Activated naive CD4-positive, alpha-beta T cell treated with anti-CD3 and anti-CD28 coated beads, Interleukin-2, amount 10 ng/mL, durations not matched to agents 7 days and 5 days (primary cell): ENCODE results near the gene FBXO11.
"Not testable (repeated sequence)": the region's sequence is repeated elsewhere in the genome, so short reads cannot be mapped to it uniquely, and the experiment has no call there.

Experiments used
- CTCF ChIA-PET: fragments of 350-600 bp; sonication (Branson Sonifier 250); formaldehyde crosslinking; loops from one replicate; lab custom pipeline; 2021; ENCODE audit warnings: antibody characterized with exemption; lab: Charles Lee
- DNase-seq: peaks from one replicate; pipeline ENCODE4 v3.0.0-alpha.2; 2020
- H3K27ac Mint-ChIP-seq: one replicate; pipeline ENCODE4 v1.8.0; 2021; ENCODE audit warnings: mild to moderate bottlenecking, moderate library complexity, mixed read lengths
- H3K27me3 Mint-ChIP-seq: one replicate; pipeline ENCODE4 v1.8.0; 2021; ENCODE audit warnings: mild to moderate bottlenecking, mixed read lengths
- H3K36me3 Mint-ChIP-seq: one replicate; pipeline ENCODE4 v1.8.0; 2021; ENCODE audit warnings: mixed read lengths
- H3K4me1 Mint-ChIP-seq: one replicate; pipeline ENCODE4 v1.8.0; 2021; ENCODE audit warnings: mixed read lengths
- H3K4me3 Mint-ChIP-seq: one replicate; pipeline ENCODE4 v1.8.0; 2021; ENCODE audit warnings: mild to moderate bottlenecking, moderate library complexity, mixed read lengths
- H3K9me3 Mint-ChIP-seq: one replicate; pipeline ENCODE4 v1.8.0; 2021; ENCODE audit warnings: mixed read lengths

Gene FBXO11

DNA sequence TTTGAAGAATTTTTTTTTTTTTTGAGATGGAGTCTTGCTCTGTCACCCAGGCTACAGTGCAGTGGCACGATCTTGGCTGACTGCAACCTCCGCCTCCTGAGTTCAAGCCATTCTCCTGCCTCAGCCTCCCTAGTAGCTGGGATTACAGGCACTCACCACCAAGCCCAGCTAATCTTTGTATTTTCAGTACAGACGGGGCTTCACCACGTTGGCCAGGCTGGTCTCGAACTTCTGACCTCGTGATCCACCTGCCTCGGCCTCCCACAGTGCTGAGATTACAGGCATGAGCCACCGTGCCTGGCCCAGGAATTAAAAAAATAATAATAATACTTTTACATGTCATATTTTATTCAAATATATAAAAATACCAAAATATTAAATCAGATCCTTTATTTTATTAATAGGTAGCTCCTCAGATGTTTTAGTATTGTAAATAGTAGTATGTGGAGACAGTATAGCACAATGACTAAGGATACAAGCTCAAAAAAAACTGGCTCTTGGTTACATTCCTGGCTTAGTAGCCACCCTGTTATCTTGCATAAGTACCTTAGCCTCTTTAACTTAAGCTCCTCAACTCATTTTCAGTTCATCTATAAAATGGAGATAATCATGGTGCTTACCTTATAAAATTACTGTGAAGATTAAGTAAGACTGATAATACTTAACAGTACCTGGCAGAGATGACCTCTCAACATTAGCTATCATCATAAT, 53.1 kb downstream of the FBXO11 start:
- H3K27ac Mint-ChIP-seq, H3K9me3 Mint-ChIP-seq, H3K27me3 Mint-ChIP-seq, DNase-seq, H3K36me3 Mint-ChIP-seq, H3K4me1 Mint-ChIP-seq, H3K4me3 Mint-ChIP-seq: not testable (repeated sequence)
- CTCF ChIA-PET: interaction anchor here (1.4 kb wide), 1 partner anchor 254 kb away, joined by 5 read pairs; no protein-coding TSS in a partner anchor

DNA sequence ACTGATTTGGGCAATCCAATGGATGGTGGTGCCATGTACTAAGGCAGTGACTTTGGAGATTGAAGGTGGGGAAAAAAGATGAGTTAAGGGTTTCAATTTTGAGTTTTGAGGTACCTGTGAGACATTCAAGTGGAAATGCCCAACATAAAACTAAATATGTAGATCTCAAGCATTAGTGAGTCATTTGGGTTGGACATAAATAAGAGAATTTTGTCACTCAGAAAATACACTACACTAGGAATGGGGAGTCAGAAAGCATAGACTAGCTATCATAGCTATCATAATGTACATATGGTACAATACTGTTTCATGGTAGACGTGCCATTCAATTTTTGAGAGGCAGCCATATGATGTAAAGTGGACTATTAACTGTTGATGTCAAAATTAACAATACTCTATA, 56.1 kb downstream of the FBXO11 start:
- Mint-ChIP-seq H3K4me1 (no peaks in the 10 kb centered on the region), H3K27me3 (no peaks in the 10 kb centered on the region), H3K36me3 (no peaks in the 10 kb centered on the region), H3K27ac (no peak overlapping the region), H3K9me3 (no peaks in the 10 kb centered on the region), H3K4me3 (no peak overlapping the region)
- CTCF ChIA-PET: interaction anchor here (0.8 kb wide), 1 partner anchor 57 kb away, joined by 3 read pairs; no protein-coding TSS in a partner anchor
- DNase-seq: no peak

GRCh38 chr2:47849368-47849767, 56.9 kb downstream of the FBXO11 start:
- Mint-ChIP-seq H3K27me3 (no peaks in the 10 kb centered on the region), H3K36me3 (no peaks in the 10 kb centered on the region), H3K9me3 (no peaks in the 10 kb centered on the region), H3K4me1 (no peaks in the 10 kb centered on the region), H3K4me3 (no peak overlapping the region), H3K27ac (no peak overlapping the region)
- CTCF ChIA-PET: no interaction called here
- no peak for DNase-seq

DNA sequence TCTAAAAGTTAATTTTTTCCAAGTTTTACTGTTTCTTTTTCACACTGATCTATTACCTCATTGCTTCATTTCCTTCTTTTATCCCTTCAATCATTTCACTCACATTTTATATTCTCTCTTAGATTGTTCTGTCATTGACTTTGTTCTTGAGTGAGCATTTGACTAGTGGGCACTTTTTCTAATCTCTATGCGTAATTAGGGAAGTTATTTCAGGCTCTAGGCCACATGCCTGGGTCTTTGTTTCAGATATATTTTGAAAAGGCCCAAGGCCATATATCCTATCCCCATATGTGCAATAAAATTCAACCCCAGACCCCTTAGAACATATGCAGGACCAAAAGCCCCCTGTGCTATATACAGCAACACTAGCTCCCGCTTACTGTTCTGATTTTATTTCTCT, 62.1 kb downstream of the FBXO11 start:
- Mint-ChIP-seq H3K36me3 (peaks cover 8% of the 10 kb centered on the region), H3K27me3 (no peaks in the 10 kb centered on the region), H3K4me1 (peaks cover 5% of the 10 kb centered on the region), H3K27ac (no peak overlapping the region), H3K4me3 (no peak overlapping the region), H3K9me3 (no peaks in the 10 kb centered on the region)
- DNase-seq: no peak
- CTCF ChIA-PET: no interaction called here

- H3K9me3 Mint-ChIP-seq: no peaks in the 10 kb centered on the region
- peaks cover 5% of the 10 kb centered on the region for H3K4me1 Mint-ChIP-seq
- DNase-seq: no peak
- no peak overlapping the region for H3K27ac Mint-ChIP-seq
- H3K4me3 Mint-ChIP-seq: no peak overlapping the region
- no peaks in the 10 kb centered on the region for H3K27me3 Mint-ChIP-seq
- CTCF ChIA-PET: no interaction called here
- H3K36me3 Mint-ChIP-seq: peaks cover 14% of the 10 kb centered on the region
Observed at GRCh38 chr2:47843407-47843806, 62.9 kb downstream of the FBXO11 start.

DNA sequence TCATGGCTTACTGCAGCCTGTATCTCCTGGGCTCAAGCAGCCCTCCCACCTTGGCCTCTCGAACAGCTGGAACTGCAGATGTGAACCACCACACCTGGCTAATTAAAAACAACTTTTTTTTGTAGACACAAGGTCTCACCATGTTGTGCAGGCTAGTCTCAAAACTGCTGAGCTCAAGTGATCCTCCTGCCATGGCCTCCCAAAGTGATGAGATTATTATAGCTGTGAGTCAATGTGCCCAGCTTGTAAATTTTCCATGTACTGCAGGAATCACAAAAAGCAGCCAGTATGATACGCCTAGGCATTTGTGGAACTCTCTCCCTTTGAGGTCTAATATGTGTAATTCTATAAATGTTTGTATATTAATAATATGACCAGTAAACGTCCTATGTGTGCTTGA, 63.5 kb downstream of the FBXO11 start:
- Mint-ChIP-seq H3K4me1 (peaks cover 5% of the 10 kb centered on the region), H3K36me3 (peaks cover 17% of the 10 kb centered on the region), H3K4me3 (no peak overlapping the region), H3K27me3 (no peaks in the 10 kb centered on the region), H3K9me3 (no peaks in the 10 kb centered on the region), H3K27ac (no peak overlapping the region)
- CTCF ChIA-PET: interaction anchor here (1.2 to 1.3 kb wide), 2 partner anchors 14 to 264 kb away, joined by 3 to 4 read pairs; no protein-coding TSS in a partner anchor
- no peak for DNase-seq

- H3K36me3 Mint-ChIP-seq: peaks cover 30% of the 10 kb centered on the region
- no peak overlapping the region for H3K27ac Mint-ChIP-seq
- no peaks in the 10 kb centered on the region for H3K27me3 Mint-ChIP-seq
- H3K4me1 Mint-ChIP-seq: peaks cover 8% of the 10 kb centered on the region
- DNase-seq: no peak
- H3K9me3 Mint-ChIP-seq: no peaks in the 10 kb centered on the region
- no peak overlapping the region for H3K4me3 Mint-ChIP-seq
- CTCF ChIA-PET: no interaction called here
Observed at GRCh38 chr2:47838686-47839085, 67.6 kb downstream of the FBXO11 start.

- DNase-seq: no peak
- no peaks in the 10 kb centered on the region for H3K27me3 Mint-ChIP-seq
- H3K4me3 Mint-ChIP-seq: no peak overlapping the region
- CTCF ChIA-PET: no interaction called here
- H3K36me3 Mint-ChIP-seq: peaks cover 28% of the 10 kb centered on the region
- H3K27ac Mint-ChIP-seq: no peak overlapping the region
- H3K4me1 Mint-ChIP-seq: peaks cover 4% of the 10 kb centered on the region
- H3K9me3 Mint-ChIP-seq: no peaks in the 10 kb centered on the region
Observed at GRCh38 chr2:47838249-47838648, 68.0 kb downstream of the FBXO11 start.

GRCh38 chr2:47833516-47833968, 72.8 kb downstream of the FBXO11 start:
- Mint-ChIP-seq H3K4me1 (peaks cover 4% of the 10 kb centered on the region), H3K4me3 (no peak overlapping the region), H3K36me3 (peaks cover 42% of the 10 kb centered on the region), H3K27ac (no peak overlapping the region), H3K27me3 (no peaks in the 10 kb centered on the region), H3K9me3 (no peaks in the 10 kb centered on the region)
- DNase-seq: no peak
- CTCF ChIA-PET: no interaction called here

DNA sequence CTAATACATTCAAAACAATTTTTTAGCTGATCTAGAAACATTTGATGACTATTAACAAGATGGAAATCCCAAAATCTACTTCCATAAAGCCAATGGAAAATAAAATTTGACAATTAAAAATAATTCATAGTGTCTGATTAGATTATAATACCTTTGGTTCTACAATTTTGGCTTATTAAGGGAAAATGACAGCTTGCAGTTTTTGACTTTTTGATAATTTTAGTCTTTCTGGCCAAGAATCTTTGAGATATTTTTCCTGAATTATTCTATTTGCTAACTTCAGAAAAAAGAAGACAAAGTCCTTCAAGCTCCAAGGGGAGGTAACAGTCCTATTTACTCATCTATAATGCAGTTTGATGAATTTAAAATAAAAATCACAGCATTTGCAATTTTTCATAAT, 83.8 kb downstream of the FBXO11 start:
- CTCF ChIA-PET: interaction anchor here (0.5 kb wide), 1 partner anchor 487 kb away, joined by 3 read pairs; no protein-coding TSS in a partner anchor
- no peak overlapping the region for H3K27ac Mint-ChIP-seq
- no peak for DNase-seq
- H3K4me1 Mint-ChIP-seq: no peaks in the 10 kb centered on the region
- no peak overlapping the region for H3K4me3 Mint-ChIP-seq
- H3K36me3 Mint-ChIP-seq: peaks cover 52% of the 10 kb centered on the region
- H3K9me3 Mint-ChIP-seq: no peaks in the 10 kb centered on the region
- no peaks in the 10 kb centered on the region for H3K27me3 Mint-ChIP-seq

DNA sequence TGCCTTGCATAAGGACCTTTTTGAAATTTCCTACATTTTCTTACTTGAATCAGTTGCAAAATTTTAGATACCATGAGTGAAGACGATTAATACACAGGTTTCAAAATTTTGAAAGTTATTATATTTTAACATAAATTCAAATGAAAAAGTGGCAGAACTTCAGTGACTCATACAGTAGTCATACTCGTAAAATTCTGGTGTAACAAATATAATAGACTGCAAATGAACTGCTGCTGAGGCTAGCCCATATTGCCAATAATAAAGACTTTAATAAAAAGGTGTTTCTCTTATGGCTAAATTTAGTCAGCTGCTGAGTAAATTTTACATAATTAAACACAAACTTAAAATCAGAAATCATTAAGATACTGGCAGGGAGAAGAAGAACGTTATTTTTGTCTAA, 86.5 kb downstream of the FBXO11 start:
- no peak overlapping the region for H3K27ac Mint-ChIP-seq
- CTCF ChIA-PET: no interaction called here
- H3K36me3 Mint-ChIP-seq: peaks cover 69% of the 10 kb centered on the region

GRCh38 chr2:47818777-47819176, 87.5 kb downstream of the FBXO11 start:
- Mint-ChIP-seq H3K36me3 (peaks cover 71% of the 10 kb centered on the region), H3K27me3 (no peaks in the 10 kb centered on the region), H3K9me3 (no peaks in the 10 kb centered on the region), H3K27ac (no peak overlapping the region), H3K4me1 (no peaks in the 10 kb centered on the region), H3K4me3 (no peak overlapping the region)
- DNase-seq: no peak
- CTCF ChIA-PET: no interaction called here

More for the DNA sequence above, 86.5 kb downstream of the FBXO11 start:
- no peak overlapping the region for H3K4me3 Mint-ChIP-seq
- H3K4me1 Mint-ChIP-seq: no peaks in the 10 kb centered on the region
- H3K27me3 Mint-ChIP-seq: no peaks in the 10 kb centered on the region
- DNase-seq: no peak
- H3K9me3 Mint-ChIP-seq: no peaks in the 10 kb centered on the region

- DNase-seq: no peak
- H3K36me3 Mint-ChIP-seq: peaks cover 76% of the 10 kb centered on the region
- no peaks in the 10 kb centered on the region for H3K4me1 Mint-ChIP-seq
- no peaks in the 10 kb centered on the region for H3K9me3 Mint-ChIP-seq
- H3K27me3 Mint-ChIP-seq: no peaks in the 10 kb centered on the region
- H3K27ac Mint-ChIP-seq: no peak overlapping the region
- no peak overlapping the region for H3K4me3 Mint-ChIP-seq
- CTCF ChIA-PET: no interaction called here
Observed at GRCh38 chr2:47815764-47816163, 90.5 kb downstream of the FBXO11 start.

GRCh38 chr2:47811668-47812067, 94.6 kb downstream of the FBXO11 start:
- Mint-ChIP-seq H3K27me3 (no peaks in the 10 kb centered on the region), H3K36me3 (peaks cover 63% of the 10 kb centered on the region), H3K27ac (no peak overlapping the region), H3K9me3 (no peaks in the 10 kb centered on the region), H3K4me3 (no peak overlapping the region), H3K4me1 (no peaks in the 10 kb centered on the region)
- DNase-seq: no peak
- CTCF ChIA-PET: no interaction called here

DNA sequence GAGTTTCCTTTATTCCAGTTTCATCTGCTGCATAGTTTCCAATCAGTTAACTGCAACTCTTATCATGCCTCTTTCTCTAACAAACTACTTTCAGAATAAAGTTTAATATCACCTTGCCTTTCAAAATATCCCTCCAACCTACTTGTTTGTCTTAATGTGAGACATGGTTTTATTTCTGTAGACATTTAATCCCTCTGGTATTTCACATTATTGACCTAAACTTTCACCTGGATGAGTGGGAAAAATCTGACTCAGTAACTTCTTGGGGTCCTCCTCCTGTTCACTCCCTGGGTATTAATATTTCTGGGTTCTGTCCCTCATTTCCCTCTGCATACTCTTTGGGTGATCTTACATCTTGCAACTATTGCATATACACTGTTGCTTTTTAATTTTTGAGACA, 95.4 kb downstream of the FBXO11 start:
- no peak for DNase-seq
- Mint-ChIP-seq H3K9me3 (no peaks in the 10 kb centered on the region), H3K4me3 (no peak overlapping the region), H3K27me3 (no peaks in the 10 kb centered on the region), H3K36me3 (peaks cover 64% of the 10 kb centered on the region), H3K27ac (no peak overlapping the region), H3K4me1 (no peaks in the 10 kb centered on the region)
- CTCF ChIA-PET: no interaction called here
